ENCODE data around the gene SCN3A. TPM values are rescaled to one million over a fixed set of nuclear protein-coding genes. Genes with fewer than 3 reads are reported as not detected.

SCN3A gene
- total RNA-seq, 1 donor from 2014 or later: 0.16 TPM

DNA sequence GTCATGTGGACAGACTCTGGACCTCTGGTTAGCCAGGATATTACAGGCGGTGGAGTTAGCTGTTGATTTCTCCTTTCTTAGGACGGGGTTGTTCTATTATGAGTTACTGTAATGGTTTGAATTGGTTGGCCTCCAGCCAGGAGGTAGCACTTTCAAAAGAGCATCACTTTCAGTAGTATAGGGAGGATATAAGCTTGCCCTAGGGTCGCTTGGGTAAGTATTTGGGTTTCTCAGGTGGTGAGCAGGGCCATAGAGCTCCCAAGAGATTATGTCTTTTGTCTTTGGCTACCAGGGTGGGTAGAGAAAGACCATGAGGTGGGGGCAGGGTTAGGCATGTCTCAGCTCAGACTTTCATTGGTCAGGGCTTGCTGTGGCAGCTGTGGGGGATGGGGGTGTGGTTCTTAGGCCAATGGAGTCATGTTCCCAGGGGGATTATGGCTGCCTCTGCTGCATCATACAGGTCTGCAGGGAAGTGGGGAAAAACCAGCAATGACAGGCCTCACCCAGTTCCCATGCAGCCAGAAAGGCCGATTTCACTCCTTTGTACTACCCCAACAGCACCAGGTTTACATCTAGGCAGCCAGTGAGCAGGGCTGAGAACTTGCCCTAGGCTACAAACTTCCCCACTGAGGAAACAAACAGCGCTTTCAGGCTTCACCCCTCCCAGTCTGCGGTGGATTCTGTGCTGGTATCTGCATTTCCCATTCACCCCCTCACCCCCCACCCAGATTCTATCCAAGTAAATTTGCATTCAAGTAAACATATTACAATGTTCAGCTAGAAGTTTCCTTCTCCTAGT lies 159.1 kb downstream of the SCN3A start:
- Mint-ChIP-seq H3K27me3 (ENCODE audit: low read depth) (no peaks in the 10 kb centered on the region), H3K4me1 (no peaks in the 10 kb centered on the region), H3K36me3 (no peaks in the 10 kb centered on the region), H3K9me3 (peaks cover 17% of the 10 kb centered on the region), H3K27ac (no peak overlapping the region), H3K4me3 (no peak overlapping the region)
- TF ChIP-seq, protein P1, sequence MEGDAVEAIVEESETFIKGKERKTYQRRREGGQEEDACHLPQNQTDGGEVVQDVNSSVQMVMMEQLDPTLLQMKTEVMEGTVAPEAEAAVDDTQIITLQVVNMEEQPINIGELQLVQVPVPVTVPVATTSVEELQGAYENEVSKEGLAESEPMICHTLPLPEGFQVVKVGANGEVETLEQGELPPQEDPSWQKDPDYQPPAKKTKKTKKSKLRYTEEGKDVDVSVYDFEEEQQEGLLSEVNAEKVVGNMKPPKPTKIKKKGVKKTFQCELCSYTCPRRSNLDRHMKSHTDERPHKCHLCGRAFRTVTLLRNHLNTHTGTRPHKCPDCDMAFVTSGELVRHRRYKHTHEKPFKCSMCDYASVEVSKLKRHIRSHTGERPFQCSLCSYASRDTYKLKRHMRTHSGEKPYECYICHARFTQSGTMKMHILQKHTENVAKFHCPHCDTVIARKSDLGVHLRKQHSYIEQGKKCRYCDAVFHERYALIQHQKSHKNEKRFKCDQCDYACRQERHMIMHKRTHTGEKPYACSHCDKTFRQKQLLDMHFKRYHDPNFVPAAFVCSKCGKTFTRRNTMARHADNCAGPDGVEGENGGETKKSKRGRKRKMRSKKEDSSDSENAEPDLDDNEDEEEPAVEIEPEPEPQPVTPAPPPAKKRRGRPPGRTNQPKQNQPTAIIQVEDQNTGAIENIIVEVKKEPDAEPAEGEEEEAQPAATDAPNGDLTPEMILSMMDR (IDR thresholded peaks at IDR 0.05; ENCODE audit: unreplicated experiment): no peak
- DNase-seq (ENCODE audit: low spot score in 2 of 2, unreplicated experiment in 2 of 2): no peak

Other genes starting within 250 kb of the SCN3A start
- gene SLC38A11, start 248.5 kb downstream of the SCN3A start, total RNA-seq: 0.54 to 0.71 TPM (median 0.59 TPM) in 3 replicates
- 1.9 to 2.9 TPM (median 2.5 TPM) in 3 replicates for gene SCN2A, start 35.4 kb upstream of the SCN3A start, total RNA-seq